OCI-M1 (cell line): Measurements from ENCODE around the gene AKNA.

Source experiments
- DNase-seq: peaks from one replicate; lab custom pipeline; 2025; lab: John Stamatoyannopoulos, UW

Gene AKNA

GRCh38 chr9:114319147-114319546 lies 68.6 kb downstream of the AKNA start:
- DNase-seq = no peak

- DNase-seq = no peak
Measured at GRCh38 chr9:114318416-114318815, 69.4 kb downstream of the AKNA start.

GRCh38 chr9:114317665-114318357 lies 70.0 kb downstream of the AKNA start:
- peak; percentile 73 for DNase-seq

- DNase-seq = no peak
Measured at GRCh38 chr9:114316605-114317230, 71.1 kb downstream of the AKNA start.

- DNase-seq = no peak
Measured at GRCh38 chr9:114315723-114316363, 71.9 kb downstream of the AKNA start.

GRCh38 chr9:114314881-114315722 lies 72.7 kb downstream of the AKNA start:
- no peak for DNase-seq

- no peak for DNase-seq
Measured at GRCh38 chr9:114314256-114314867, 73.4 kb downstream of the AKNA start.

GRCh38 chr9:114313186-114313585 lies 74.6 kb downstream of the AKNA start:
- no peak for DNase-seq

- DNase-seq = no peak
Measured at GRCh38 chr9:114312513-114312875, 75.3 kb downstream of the AKNA start.

- no peak for DNase-seq
Measured at GRCh38 chr9:114311571-114312512, 75.9 kb downstream of the AKNA start.

GRCh38 chr9:114310471-114311450 lies 77.0 kb downstream of the AKNA start:
- DNase-seq = no peak

- no peak for DNase-seq
Measured at GRCh38 chr9:114309096-114309495, 78.7 kb downstream of the AKNA start.

- DNase-seq = no peak
Measured at GRCh38 chr9:114308361-114308950, 79.3 kb downstream of the AKNA start.

GRCh38 chr9:114307899-114308267 lies 79.9 kb downstream of the AKNA start:
- DNase-seq = no peak

- no peak for DNase-seq
Measured at GRCh38 chr9:114304416-114305188, 83.2 kb downstream of the AKNA start.

- no peak for DNase-seq
Measured at GRCh38 chr9:114303977-114304376, 83.8 kb downstream of the AKNA start.

GRCh38 chr9:114303571-114303970 lies 84.2 kb downstream of the AKNA start:
- no peak for DNase-seq

GRCh38 chr9:114302727-114303126 lies 85.1 kb downstream of the AKNA start:
- no peak for DNase-seq
